ENCODE data around the gene RPTOR. TPM values are rescaled to one million over a fixed set of nuclear protein-coding genes. Genes with fewer than 3 reads are reported as not detected.
A peak's percentile ranks its signal among the peaks of the same experiment; 100 is the strongest.

The RPTOR gene
- total RNA-seq, 1 donor, result 30.0 TPM

GRCh38 chr17:80791758-80792284, 247.2 kb downstream of the RPTOR start:
- peak; percentile 95 for DNase-seq (ENCODE audit: low read depth)
- H3K4me3 ChIP-seq (ENCODE audit: low read depth, low read length), result no peak overlapping the region
- no peak for TF ChIP-seq CTCF (IDR thresholded peaks at IDR 0.05; ENCODE audit: insufficient read depth, low read length)

GRCh38 chr17:80792373-80792781, 247.7 kb downstream of the RPTOR start:
- no peak overlapping the region for H3K4me3 ChIP-seq (ENCODE audit: low read depth, low read length)
- TF ChIP-seq CTCF (IDR thresholded peaks at IDR 0.05; ENCODE audit: insufficient read depth, low read length), result no peak
- DNase-seq (ENCODE audit: low read depth), result no peak

GRCh38 chr17:80793421-80793820, 248.8 kb downstream of the RPTOR start:
- no peak for DNase-seq (ENCODE audit: low read depth)
- TF ChIP-seq CTCF (IDR thresholded peaks at IDR 0.05; ENCODE audit: insufficient read depth, low read length), result no peak
- H3K4me3 ChIP-seq (ENCODE audit: low read depth, low read length), result no peak overlapping the region

GRCh38 chr17:80793851-80794267, 249.2 kb downstream of the RPTOR start:
- DNase-seq (ENCODE audit: low read depth), result peak; percentile 77
- TF ChIP-seq CTCF (IDR thresholded peaks at IDR 0.05; ENCODE audit: insufficient read depth, low read length), result no peak
- no peak overlapping the region for H3K4me3 ChIP-seq (ENCODE audit: low read depth, low read length)

GRCh38 chr17:80794281-80795089, 249.8 kb downstream of the RPTOR start:
- H3K4me3 ChIP-seq (ENCODE audit: low read depth, low read length), result no peak overlapping the region
- TF ChIP-seq CTCF (IDR thresholded peaks at IDR 0.05; ENCODE audit: insufficient read depth, low read length), result no peak
- no peak for DNase-seq (ENCODE audit: low read depth)

- no peak for DNase-seq (ENCODE audit: low read depth)
- no peak overlapping the region for H3K4me3 ChIP-seq (ENCODE audit: low read depth, low read length)
- no peak for TF ChIP-seq CTCF (IDR thresholded peaks at IDR 0.05; ENCODE audit: insufficient read depth, low read length)
Measured at GRCh38 chr17:80795090-80795580, 250.5 kb downstream of the RPTOR start.

Measured in fibroblast of the aortic adventitia (primary cell).